HCT116 (cell line): ENCODE results near the gene ERI2.

Source experiments
- ATF3 ChIP-seq: IDR thresholded peaks from 2 replicates; pipeline ENCODE4 v1.6.1; 2012
- CTCF ChIP-seq, 3 experiments: fragments of 200-600 bp in 1 of 3; sonication (generic) in 1 of 3; IDR thresholded peaks in 2 of 3; conservative IDR thresholded peaks in 1 of 3; 2 replicates each; pipeline ENCODE4 v1.5.1; 2012 to 2017; ENCODE audit warnings: low read depth in 2 of 3, low read length in 2 of 3, antibody characterized with exemption in 1 of 3, borderline replicate concordance in 1 of 3, control low read depth in 1 of 3, mild to moderate bottlenecking in 1 of 3, mixed read lengths in 1 of 3, mixed run types in 1 of 3, moderate library complexity in 1 of 3; ENCODE audit not compliant: insufficient read depth in 1 of 3
- EZH2 ChIP-seq: fragments of 200-600 bp; sonication (generic); IDR thresholded peaks from 2 replicates; pipeline ENCODE4 v1.6.1; 2017; ENCODE audit warnings: antibody characterized with exemption, mixed run types
- EZH2phosphoT487 ChIP-seq: fragments of 200-600 bp; IDR thresholded peaks from 2 replicates; pipeline ENCODE4 v1.6.1; 2018; ENCODE audit warnings: antibody characterized with exemption, borderline replicate concordance
- MAX ChIP-seq: IDR thresholded peaks from 2 replicates; pipeline ENCODE4 v1.6.1; 2012
- POLR2A ChIP-seq: IDR thresholded peaks from 2 replicates; pipeline ENCODE4 v1.7.0; 2011; ENCODE audit warnings: borderline replicate concordance; ENCODE audit not compliant: insufficient read depth, insufficient read length; ENCODE audit errors: extremely low read depth
- SP1 ChIP-seq: IDR thresholded peaks from 2 replicates; pipeline ENCODE4 v1.6.1; 2012; ENCODE audit warnings: low read depth

DNA sequence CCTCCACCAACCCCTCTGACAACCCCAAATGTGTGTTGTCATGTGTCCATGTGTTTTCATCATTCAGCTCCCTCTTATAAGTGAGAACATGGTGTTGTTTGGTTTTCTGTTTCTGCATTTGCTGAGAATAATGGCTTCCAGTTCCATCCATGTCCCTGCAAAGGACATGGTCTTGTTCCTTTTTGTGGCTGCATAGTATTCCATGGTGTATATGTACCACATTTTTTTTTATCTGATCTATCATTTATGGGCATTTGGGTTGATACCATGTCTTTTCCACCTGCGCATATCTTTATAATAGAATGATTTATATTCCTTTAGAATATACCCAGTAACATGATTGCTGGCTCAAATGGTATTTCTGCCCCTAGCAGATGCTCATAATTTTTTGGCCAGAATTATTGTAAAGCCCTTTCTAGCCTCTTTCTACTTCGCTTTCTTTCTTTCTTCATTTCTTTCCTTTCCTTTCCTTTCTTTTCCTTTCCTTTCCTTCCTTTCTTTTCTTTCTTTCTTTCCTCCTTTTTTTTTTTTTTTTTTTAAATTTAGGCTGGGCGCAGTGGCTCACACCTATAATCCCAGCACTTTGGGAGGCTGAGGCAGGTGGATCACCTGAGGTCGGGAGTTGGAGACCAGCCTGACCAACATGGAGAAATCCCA, 12.8 kb upstream of the ERI2 start:
- TF ChIP-seq SP1 (no peak), ATF3 (no peak), EZH2 (no peak), POLR2A (no peak), CTCF (IDR thresholded peaks at IDR 0.05 in 2 of 3, conservative IDR thresholded peaks at IDR 0.05 in 1 of 3; ENCODE audit: borderline replicate concordance in 1 of 3, insufficient read depth in 1 of 3, low read depth in 2 of 3, low read length in 2 of 3) (no peak), MAX (no peak), EZH2phosphoT487 (no peak)
